NCI-H2029 treated with DMSO at 0.1 percent for 48 hours (cell line): ENCODE results near the gene WFIKKN1.

Source experiments
- DNase-seq: peaks from one replicate; lab custom pipeline; 2025; lab: John Stamatoyannopoulos, UW

The WFIKKN1 gene

GRCh38 chr16:630815-631405 is at the start of gene WFIKKN1:
Gene WFIKKN1, plus strand, starts transcription at chr16:630985. Its CDS starts 269 bp downstream, at chr16:631254.
- no peak for DNase-seq

GRCh38 chr16:582218-582613 is 48.6 kb upstream of the WFIKKN1 start:
- no peak for DNase-seq

GRCh38 chr16:582614-583331 is 48.0 kb upstream of the WFIKKN1 start:
- DNase-seq = no peak

GRCh38 chr16:583470-583814 is 47.3 kb upstream of the WFIKKN1 start:
- no peak for DNase-seq

GRCh38 chr16:583815-584591 is 46.8 kb upstream of the WFIKKN1 start:
- DNase-seq = no peak

- no peak for DNase-seq
These were observed 45.4 kb upstream of the WFIKKN1 start for GRCh38 chr16:585351-585750.

GRCh38 chr16:586047-586644 is 44.6 kb upstream of the WFIKKN1 start:
- DNase-seq = no peak

- no peak for DNase-seq
These were observed 43.9 kb upstream of the WFIKKN1 start for GRCh38 chr16:586645-587590.

- DNase-seq = no peak
These were observed 42.2 kb upstream of the WFIKKN1 start for GRCh38 chr16:588639-588888.

- DNase-seq = peak; percentile 70
These were observed 41.7 kb upstream of the WFIKKN1 start for GRCh38 chr16:588889-589657.

- DNase-seq = peak; percentile 70
These were observed 41.1 kb upstream of the WFIKKN1 start, which contains the start of gene RAB40C for GRCh38 chr16:589658-590187. Gene RAB40C, plus strand, starts transcription at chr16:590066. Its CDS starts 226 bp downstream, at chr16:590292.

- no peak for DNase-seq
These were observed 40.5 kb upstream of the WFIKKN1 start for GRCh38 chr16:590188-590814.

- DNase-seq = no peak
These were observed 40.0 kb upstream of the WFIKKN1 start for GRCh38 chr16:590815-591200.

- no peak for DNase-seq
These were observed 39.6 kb upstream of the WFIKKN1 start for GRCh38 chr16:591231-591630.

- no peak for DNase-seq
These were observed 38.8 kb upstream of the WFIKKN1 start for GRCh38 chr16:591892-592517.

GRCh38 chr16:592518-593306 is 38.1 kb upstream of the WFIKKN1 start:
- DNase-seq = peak; percentile 57

- peak; percentile 85 for DNase-seq
These were observed 37.4 kb upstream of the WFIKKN1 start for GRCh38 chr16:593406-593805.

- DNase-seq = no peak
These were observed 37.0 kb upstream of the WFIKKN1 start for GRCh38 chr16:593807-594206.

- no peak for DNase-seq
These were observed 35.7 kb upstream of the WFIKKN1 start for GRCh38 chr16:595094-595528.
